Smooth muscle cell (in vitro differentiated cells): ENCODE measurements around the gene ZCCHC24. TPM values are rescaled to one million over a fixed set of nuclear protein-coding genes. Genes with fewer than 3 reads are reported as not detected.

Experiments used
- DNase-seq: peaks from one replicate; lab custom pipeline; 2025; ENCODE audit not compliant: unreplicated experiment; lab: John Stamatoyannopoulos, UW
- H2AFZ ChIP-seq: fragments of 200-600 bp; sonication (generic); 2 replicates; pipeline ENCODE4 v1.6.0; 2016; ENCODE audit warnings: antibody characterized with exemption, low read depth, mild to moderate bottlenecking
- H3F3A ChIP-seq: fragments of 200-600 bp; sonication (generic); 2 replicates; pipeline ENCODE4 v1.6.0; 2017; ENCODE audit warnings: antibody characterized with exemption, low read depth
- H3K27ac ChIP-seq: fragments of 200-600 bp; sonication (generic); 2 replicates; pipeline ENCODE4 v1.5.1; 2016; ENCODE audit warnings: low read depth, mild to moderate bottlenecking
- H3K27me3 ChIP-seq: fragments of 200-600 bp; sonication (generic); 2 replicates; pipeline ENCODE4 v1.6.1; 2016; ENCODE audit warnings: low read depth, mild to moderate bottlenecking
- H3K36me3 ChIP-seq: fragments of 200-600 bp; sonication (generic); 2 replicates; pipeline ENCODE4 v1.5.1; 2016; ENCODE audit warnings: low read depth
- H3K4me1 ChIP-seq: fragments of 200-600 bp; sonication (generic); 2 replicates; pipeline ENCODE4 v1.5.1; 2016; ENCODE audit warnings: low read depth
- H3K4me2 ChIP-seq: fragments of 200-600 bp; sonication (generic); 2 replicates; pipeline ENCODE4 v1.6.0; 2016; ENCODE audit warnings: mild to moderate bottlenecking
- H3K4me3 ChIP-seq: fragments of 200-600 bp; sonication (generic); 2 replicates; pipeline ENCODE4 v1.5.1; 2016; ENCODE audit warnings: mild to moderate bottlenecking
- H3K79me2 ChIP-seq: fragments of 200-600 bp; sonication (generic); 2 replicates; pipeline ENCODE4 v1.6.0; 2016; ENCODE audit warnings: low read depth, mild to moderate bottlenecking
- H3K9ac ChIP-seq: fragments of 200-600 bp; sonication (generic); 2 replicates; pipeline ENCODE4 v1.6.0; 2016; ENCODE audit warnings: low read depth
- H3K9me3 ChIP-seq: fragments of 200-600 bp; sonication (generic); replicated peaks from 2 replicates; pipeline ENCODE4 v1.5.1; 2016; ENCODE audit warnings: low read depth
- H4K20me1 ChIP-seq: fragments of 200-600 bp; sonication (generic); 2 replicates; pipeline ENCODE4 v1.6.0; 2016; ENCODE audit warnings: low read depth
- WGBS: methylation state at CpG from one replicate; pipeline ENCODE4 v1.1.7; 2016; ENCODE audit warnings: low lambda C conversion rate; 5-methylcytosine and 5-hydroxymethylcytosine counted together
- polyA plus RNA-seq: library from polyadenylated mRNA; unstranded; fragments of >200 nt; fragmentation: Nextera tagmentation; extraction: Ambion mirVana; gene quantifications from 2 replicates; pipeline ENCODE4 v1.2.1, GENCODE V29; 2016
- total RNA-seq: library from RNA; depleted of rRNA; stranded (reverse); fragments of >200 nt; gene quantifications from 2 replicates; pipeline ENCODE4 v1.2.3, GENCODE V29; 2014
- TF ChIP-seq, protein P1 (sequence below): fragments of 200-600 bp; sonication (generic); IDR thresholded peaks from 2 replicates; pipeline ENCODE4 v1.5.1; 2017; ENCODE audit warnings: borderline replicate concordance, mild to moderate bottlenecking, antibody characterized with exemption; ENCODE audit not compliant: insufficient read depth, poor library complexity, severe bottlenecking

ZCCHC24 gene
- total and polyA plus RNA-seq, 2 experiments from 2014 or later = 21.9 to 52.1 TPM

- H4K20me1 ChIP-seq = peaks cover 16% of the 10 kb centered on the region
- no peak overlapping the region for H3K4me2 ChIP-seq
- no peak for DNase-seq
- 66% methylated on average over 3 of the region's 3 CpGs for WGBS
- no peaks in the 10 kb centered on the region for H3K9me3 ChIP-seq
- no peak overlapping the region for H3K9ac ChIP-seq
- H2AFZ ChIP-seq = no peak overlapping the region
- H3F3A ChIP-seq = no peaks in the 10 kb centered on the region
- no peaks in the 10 kb centered on the region for H3K27me3 ChIP-seq
- TF ChIP-seq, protein P1, sequence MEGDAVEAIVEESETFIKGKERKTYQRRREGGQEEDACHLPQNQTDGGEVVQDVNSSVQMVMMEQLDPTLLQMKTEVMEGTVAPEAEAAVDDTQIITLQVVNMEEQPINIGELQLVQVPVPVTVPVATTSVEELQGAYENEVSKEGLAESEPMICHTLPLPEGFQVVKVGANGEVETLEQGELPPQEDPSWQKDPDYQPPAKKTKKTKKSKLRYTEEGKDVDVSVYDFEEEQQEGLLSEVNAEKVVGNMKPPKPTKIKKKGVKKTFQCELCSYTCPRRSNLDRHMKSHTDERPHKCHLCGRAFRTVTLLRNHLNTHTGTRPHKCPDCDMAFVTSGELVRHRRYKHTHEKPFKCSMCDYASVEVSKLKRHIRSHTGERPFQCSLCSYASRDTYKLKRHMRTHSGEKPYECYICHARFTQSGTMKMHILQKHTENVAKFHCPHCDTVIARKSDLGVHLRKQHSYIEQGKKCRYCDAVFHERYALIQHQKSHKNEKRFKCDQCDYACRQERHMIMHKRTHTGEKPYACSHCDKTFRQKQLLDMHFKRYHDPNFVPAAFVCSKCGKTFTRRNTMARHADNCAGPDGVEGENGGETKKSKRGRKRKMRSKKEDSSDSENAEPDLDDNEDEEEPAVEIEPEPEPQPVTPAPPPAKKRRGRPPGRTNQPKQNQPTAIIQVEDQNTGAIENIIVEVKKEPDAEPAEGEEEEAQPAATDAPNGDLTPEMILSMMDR = no peak
- peaks cover 7% of the 10 kb centered on the region for H3K4me1 ChIP-seq
- no peak overlapping the region for H3K27ac ChIP-seq
- H3K79me2 ChIP-seq = peaks cover 17% of the 10 kb centered on the region
- H3K36me3 ChIP-seq = no peaks in the 10 kb centered on the region
- no peak overlapping the region for H3K4me3 ChIP-seq
Observed at GRCh38 chr10:79344502-79345195, 100.8 kb downstream of the ZCCHC24 start.

GRCh38 chr10:79342811-79343561, 102.4 kb downstream of the ZCCHC24 start:
- 90% methylated on average over 10 of the region's 10 CpGs for WGBS
- H3K4me2 ChIP-seq = no peak overlapping the region
- no peak for DNase-seq
- H3K79me2 ChIP-seq = peaks cover 6% of the 10 kb centered on the region
- H3K4me1 ChIP-seq = peaks cover under 1% of the 10 kb centered on the region
- H3K27ac ChIP-seq = no peak overlapping the region
- H3K27me3 ChIP-seq = no peaks in the 10 kb centered on the region
- H3K9me3 ChIP-seq = no peaks in the 10 kb centered on the region
- no peaks in the 10 kb centered on the region for H3K36me3 ChIP-seq
- TF ChIP-seq, protein P1 = no peak
- no peaks in the 10 kb centered on the region for H4K20me1 ChIP-seq
- H3K4me3 ChIP-seq = no peak overlapping the region
- H3F3A ChIP-seq = no peaks in the 10 kb centered on the region
- no peak overlapping the region for H2AFZ ChIP-seq
- H3K9ac ChIP-seq = no peak overlapping the region

GRCh38 chr10:79342295-79342761, 103.1 kb downstream of the ZCCHC24 start:
- no peak overlapping the region for H3K4me3 ChIP-seq
- TF ChIP-seq, protein P1 = no peak

More at GRCh38 chr10:79342295-79342761, 103.1 kb downstream of the ZCCHC24 start:
- Histone ChIP-seq H3K36me3 (no peaks in the 10 kb centered on the region), H3K79me2 (no peaks in the 10 kb centered on the region), H3K9me3 (no peaks in the 10 kb centered on the region), H3K27ac (no peak overlapping the region), H3F3A (no peaks in the 10 kb centered on the region), H2AFZ (no peak overlapping the region), H3K4me2 (no peak overlapping the region), H3K9ac (no peak overlapping the region), H3K4me1 (no peaks in the 10 kb centered on the region), H3K27me3 (no peaks in the 10 kb centered on the region), H4K20me1 (no peaks in the 10 kb centered on the region)
- DNase-seq = no peak
- 94% methylated on average over 5 of the region's 5 CpGs for WGBS
